H1 (cell line): ENCODE results near the gene CLEC7A. TPM values are rescaled to one million over a fixed set of nuclear protein-coding genes. Genes with fewer than 3 reads are reported as not detected.

Experiments
- HDAC2 ChIP-seq, 2 experiments: fragments of 300-600 bp in 1 of 2; sonication (generic) in 1 of 2; IDR thresholded peaks; 2 replicates each; pipeline ENCODE4 v1.6.1; 2011 to 2012; ENCODE audit warnings: low read depth in 2 of 2, low read length in 2 of 2, mild to moderate bottlenecking in 2 of 2, moderate library complexity in 2 of 2, borderline replicate concordance in 1 of 2, inconsistent platforms in 1 of 2
- polyA plus RNA-seq, 7 experiments: library from polyadenylated mRNA; depleted of rRNA in 3 of 7; stranded (reverse) in 5 of 7; unstranded in 2 of 7; fragments of >200 nt in 5 of 7; fragments of 200-250 nt in 2 of 7; gene quantifications; 1 replicate in 5 of 7; 2 replicates in 1 of 7; 4 replicates in 1 of 7; pipeline versions ENCODE4 v1.2.1 to v1.2.3, GENCODE V29; 2011 to 2013; ENCODE audit warnings: missing spikeins in 2 of 7, mixed read lengths in 2 of 7
- total RNA-seq: library from RNA; stranded (reverse); fragmentation: NEBNext Ultra II Directional; extraction: Animal tissue kit (Norgen Biotek cat#: 25700); gene quantifications from 2 replicates; pipeline ENCODE4 v1.2.1, GENCODE V29; 2021

CLEC7A gene
- total and polyA plus RNA-seq, 2 of the 8 experiments (the other 6 are each of a cell fraction or from before 2014, with no cell fraction given), result 0.09 to 0.15 TPM

GRCh38 chr12:10115311-10115710 is 14.7 kb downstream of the CLEC7A start (continued):
- no peak for TF ChIP-seq HDAC2 (IDR thresholded peaks at IDR 0.05; ENCODE audit: borderline replicate concordance in 1 of 2, low read depth in 2 of 2, low read length in 2 of 2)
